SW 1271 (cell line): ENCODE measurements around the gene MIGA1.
A peak's percentile ranks its signal among the peaks of the same experiment; 100 is the strongest.
"Not testable (repeated sequence)": the region's sequence is repeated elsewhere in the genome, so short reads cannot be mapped to it uniquely, and the experiment has no call there.

Source experiments
- DNase-seq, 2 experiments: peaks; one replicate each; lab custom pipeline; 2025; lab: John Stamatoyannopoulos, UW

The MIGA1 gene

DNA sequence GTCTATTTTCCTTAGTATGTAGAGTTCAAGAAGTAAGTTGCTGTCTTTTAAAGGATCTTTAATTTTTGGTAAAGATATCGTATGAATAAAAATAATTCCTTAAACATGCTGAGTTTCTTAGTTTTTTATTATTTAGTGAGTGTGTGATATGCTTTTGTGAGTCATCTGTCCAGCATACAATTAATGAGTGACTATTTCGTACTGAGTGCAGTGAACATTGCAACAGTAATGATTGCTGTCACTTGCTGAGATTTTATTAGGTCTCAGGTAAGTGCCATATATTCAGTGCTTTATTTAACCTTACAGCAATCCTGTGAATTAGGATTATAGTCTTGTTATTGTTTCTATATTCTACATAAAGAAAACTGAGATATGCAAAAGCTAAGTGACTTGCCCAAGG is 22.6 kb downstream of the MIGA1 start:
- DNase-seq, result no peak

DNA sequence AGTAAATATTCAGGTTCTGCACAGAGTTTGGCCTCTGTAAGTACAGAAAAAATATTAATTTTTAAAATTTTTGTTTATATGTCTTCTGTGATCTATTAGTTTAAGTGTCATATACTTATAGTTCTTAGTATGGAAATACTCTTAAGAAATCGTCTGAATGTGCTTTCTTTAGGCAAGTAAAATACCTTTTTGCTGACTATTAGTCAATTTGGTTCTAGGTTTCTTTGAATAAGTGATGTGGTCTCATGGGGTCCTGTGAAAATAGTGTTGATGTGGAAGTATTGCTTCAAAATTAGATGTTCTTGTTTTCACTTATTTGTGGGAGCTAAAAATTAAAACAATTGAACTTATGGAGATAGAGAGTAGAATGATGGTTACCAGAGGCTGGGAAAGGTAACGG is 23.9 kb downstream of the MIGA1 start:
- no peak for DNase-seq

DNA sequence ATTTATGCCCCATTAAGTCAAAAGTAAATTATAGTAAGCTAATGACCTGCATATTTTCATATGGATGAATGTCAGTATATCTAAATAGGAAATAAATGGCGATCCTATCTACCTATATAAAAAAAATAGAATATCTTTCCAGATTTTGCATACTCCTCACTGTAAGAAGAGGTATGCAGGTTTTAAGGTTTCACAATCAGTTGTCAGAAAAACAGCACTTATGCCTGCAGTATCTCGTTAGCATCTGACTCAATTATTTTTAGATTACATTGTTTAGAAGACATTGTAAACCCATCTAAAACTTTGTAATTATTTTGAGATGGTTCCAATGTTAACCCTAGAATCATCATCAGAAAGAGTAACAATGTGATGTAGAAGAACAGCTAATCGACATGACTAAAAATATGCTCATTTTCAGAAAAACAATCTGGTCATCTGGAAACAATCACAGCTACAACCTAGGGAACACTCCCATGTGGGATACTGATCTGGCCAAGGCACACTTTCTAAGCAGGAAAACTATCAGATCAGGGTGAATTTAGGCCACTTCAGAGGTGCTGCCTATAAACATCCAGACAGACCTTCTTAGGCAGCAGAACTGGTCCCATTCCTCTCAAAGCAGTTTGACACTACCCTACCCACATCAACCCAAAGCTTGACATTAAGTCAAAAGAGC is 30.5 kb downstream of the MIGA1 start:
- DNase-seq, result not testable (repeated sequence)

DNA sequence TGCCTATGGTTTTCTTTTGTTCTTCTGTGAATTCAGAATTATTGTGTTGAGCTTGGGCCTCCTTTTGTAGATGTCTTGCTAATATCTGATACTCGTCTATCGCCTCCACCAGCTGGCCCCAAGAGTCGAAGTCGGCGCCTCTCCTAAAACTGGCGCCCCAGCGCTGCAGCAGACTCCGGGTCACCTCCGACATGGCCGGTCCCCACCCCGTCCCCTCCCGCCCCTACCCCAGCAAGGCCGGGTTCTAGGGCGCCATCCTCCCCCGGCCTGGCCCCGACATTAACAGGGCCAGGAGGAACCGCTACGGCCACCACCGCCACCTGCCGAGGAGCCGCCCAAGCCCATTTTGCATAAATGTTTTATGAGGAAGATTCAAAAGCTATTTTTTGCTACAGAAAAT is 32.1 kb downstream of the MIGA1 start:
- DNase-seq, result not testable (repeated sequence)

DNA sequence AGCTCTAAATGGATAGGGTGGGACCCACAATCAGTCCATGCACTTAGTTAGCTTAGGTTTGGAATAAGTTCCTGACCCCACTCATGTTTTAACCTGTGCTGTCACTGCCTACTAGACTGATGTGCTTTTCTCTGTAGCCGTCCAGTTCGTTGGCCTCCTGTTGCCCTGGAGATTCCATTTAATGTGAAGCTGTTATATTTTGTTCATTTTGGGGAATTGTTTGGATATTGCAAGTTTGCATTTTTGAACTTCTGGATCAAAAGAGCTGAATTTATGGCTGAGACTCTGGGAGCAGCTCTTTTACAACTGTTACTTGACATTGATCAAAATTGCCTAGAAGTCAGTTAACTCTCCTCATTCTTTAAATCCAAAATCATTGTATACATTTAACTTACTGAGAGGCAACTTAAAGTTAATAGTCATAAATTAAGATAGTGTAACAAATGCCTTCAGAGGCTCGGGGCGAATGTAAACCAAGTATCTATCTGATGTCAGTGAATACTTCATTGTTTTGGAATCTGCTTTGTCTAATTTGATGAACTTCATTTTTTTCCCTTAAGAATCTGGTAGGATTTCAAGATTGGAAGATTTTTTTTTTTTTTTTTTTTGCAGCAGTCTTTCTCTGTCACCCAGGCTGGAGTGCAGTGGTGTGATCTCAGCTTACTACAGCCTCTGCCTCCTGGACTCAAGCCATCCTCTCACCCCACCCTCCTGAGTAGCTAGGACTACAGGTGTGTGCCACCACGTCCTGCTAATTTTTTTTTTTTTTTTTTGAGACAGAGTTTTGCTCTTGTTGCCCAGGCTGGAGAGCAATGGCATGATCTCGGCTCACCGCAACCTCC is 38.1 kb downstream of the MIGA1 start:
- DNase-seq, result no peak

DNA sequence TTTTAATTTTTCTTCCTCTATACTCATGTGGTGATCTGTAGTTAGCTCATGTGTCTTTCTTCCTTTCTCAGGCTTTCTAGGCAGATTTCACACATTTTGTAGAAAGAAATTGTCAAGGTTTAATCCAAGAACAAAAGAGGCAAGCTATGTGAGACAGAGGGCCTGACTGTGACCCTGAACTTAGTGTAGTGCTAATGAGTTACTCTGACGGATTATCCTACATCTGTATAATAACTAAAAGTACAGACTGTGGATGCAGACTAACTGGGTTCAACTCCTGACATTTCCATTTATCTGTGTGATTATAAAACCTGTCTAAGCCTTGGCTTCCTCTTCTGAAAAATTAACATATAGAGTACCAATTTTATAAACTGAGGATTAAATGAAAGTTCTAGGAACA is 40.7 kb downstream of the MIGA1 start:
- DNase-seq, result no peak

DNA sequence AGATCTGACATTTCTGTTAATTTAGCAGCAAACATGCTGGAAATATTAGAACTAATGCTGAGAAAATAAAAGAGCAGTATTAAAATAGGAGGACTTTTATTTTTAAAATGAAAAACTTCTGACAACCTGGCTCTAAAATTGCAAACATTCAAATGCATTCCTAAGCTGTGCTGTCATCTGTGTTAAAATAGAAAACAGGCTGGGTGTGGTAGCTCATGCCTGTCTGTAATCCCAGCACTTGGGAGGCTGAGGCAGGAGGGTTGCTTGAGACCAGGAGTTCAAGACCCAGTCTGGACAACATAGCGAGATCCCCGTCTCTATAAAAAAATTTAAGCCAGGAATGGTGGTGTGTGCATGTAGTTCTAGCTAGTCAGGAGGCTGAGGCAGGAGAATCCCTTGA is 44.6 kb downstream of the MIGA1 start:
- peak in 1 of 2 experiments; percentile 47 for DNase-seq

DNA sequence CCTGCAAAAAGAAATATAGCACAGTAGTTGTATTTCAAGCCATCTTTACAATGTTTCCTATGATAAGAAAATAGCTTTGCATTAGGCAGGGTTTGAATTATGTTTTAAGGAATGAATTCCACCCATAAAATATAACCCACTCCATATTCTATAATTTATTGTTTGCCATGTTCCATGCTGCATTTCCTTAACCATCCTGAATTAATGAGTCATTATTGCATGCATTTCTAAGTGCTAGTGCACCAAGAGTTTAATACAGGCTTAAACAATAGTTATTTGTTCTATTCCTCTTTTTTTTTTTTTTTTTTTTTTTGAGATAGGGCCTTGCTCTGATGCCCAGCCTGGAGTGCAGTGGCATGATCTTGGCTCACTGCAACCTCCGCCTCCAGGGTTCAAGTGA is 45.2 kb downstream of the MIGA1 start:
- DNase-seq, result no peak

DNA sequence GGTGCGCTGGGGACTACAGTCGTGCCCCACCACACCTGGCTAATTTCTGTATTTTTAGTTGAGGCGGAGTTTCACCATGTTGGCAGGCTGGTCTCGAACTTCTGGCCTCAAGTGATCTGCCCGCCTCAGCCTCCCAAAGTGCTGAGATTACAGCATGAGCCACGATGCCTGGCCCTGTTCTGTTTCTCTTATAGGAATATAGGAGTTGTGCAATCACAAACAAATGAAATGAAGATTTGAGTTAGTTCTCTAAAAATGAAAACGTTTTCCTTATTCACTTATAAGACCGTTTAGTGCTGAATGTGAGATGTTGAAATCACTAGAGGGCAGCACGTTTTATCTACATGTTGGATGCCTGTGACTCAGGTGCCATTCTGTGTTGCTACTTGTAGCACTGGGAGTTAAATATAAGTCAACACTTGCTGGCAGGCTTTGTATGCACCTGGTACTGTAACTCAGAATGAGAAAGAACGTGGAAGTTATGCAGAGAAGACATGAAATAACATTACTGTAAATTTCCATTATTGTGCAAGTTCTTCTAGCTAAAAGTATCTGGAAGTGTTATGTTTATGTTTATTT is 45.8 kb downstream of the MIGA1 start:
- DNase-seq, result peak; percentile 3 to 47

DNA sequence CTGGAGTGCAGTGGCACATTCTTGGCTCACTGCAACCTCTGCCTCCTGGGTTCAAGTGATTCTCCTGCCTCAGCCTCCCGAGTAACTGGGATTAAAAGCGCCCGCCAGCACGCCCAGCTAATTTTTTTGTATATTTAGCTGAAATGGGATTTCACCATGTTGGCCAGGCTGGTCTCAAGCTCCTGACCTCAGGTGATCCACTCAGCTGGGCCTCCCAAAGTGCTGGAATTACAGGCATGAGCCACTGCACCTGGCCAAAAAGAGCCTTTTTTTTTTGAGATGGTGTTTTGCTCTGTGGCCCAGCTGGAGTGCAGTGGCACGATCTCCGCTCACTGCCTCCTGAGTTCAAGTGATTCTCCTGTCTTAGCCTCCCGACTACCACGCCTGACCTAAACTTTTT is 47.4 kb downstream of the MIGA1 start:
- DNase-seq, result not testable (repeated sequence)

DNA sequence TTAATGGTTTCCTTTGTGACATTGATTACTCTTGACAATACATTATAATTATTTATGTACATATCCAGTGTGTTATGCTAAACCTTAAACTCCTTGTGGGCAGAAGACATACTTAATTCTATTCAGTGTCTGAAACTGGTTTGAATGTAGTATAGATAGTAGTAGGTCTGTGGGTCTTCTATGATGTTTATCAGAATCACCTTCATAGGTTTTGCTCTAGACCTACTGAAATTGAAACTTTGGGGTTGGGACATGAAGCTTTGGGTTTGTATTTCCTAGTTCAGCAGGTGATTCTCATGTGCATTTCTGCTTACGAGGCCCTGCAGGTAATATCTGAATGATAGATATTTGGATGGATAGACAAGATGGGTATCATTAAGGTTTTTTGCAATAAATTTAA is 48.6 kb downstream of the MIGA1 start:
- no peak for DNase-seq

DNA sequence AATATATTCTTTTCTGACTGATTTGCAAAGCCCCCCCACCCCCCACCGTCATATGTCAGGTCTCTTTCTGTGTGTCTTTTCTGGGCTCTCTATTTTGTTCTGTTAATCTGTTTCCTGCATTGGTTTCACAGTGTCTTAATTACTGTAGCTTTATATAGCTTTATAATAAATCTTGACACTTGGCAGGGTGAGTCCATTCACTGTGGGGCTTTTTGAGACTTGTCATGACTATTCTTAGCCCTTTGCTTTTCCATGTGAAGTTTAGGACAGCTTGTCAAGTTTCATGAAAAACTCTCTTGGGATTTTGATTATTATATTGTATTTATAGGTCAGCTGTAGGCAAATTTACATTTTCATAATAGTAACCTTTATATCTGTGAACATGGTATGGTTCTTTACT is 50.4 kb downstream of the MIGA1 start:
- no peak for DNase-seq

DNA sequence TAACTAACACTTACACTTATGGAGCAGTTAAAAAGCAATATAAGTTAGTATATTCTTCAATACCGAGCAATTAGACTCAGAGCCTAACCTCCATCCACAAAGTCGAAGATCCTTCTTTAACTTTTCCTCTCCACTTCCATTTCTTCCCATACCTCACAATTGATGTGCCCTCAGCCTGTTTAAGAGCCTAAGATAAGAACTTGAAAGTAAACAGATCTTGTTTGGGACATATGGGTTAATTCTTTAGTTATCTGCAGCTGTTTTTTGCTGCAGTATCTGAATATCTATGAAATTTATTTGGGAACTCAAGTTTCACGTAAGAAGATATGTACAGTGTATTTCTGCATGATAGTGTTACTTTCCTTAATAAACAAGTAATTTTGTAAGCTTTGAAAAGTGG is 51.5 kb downstream of the MIGA1 start:
- no peak for DNase-seq

DNA sequence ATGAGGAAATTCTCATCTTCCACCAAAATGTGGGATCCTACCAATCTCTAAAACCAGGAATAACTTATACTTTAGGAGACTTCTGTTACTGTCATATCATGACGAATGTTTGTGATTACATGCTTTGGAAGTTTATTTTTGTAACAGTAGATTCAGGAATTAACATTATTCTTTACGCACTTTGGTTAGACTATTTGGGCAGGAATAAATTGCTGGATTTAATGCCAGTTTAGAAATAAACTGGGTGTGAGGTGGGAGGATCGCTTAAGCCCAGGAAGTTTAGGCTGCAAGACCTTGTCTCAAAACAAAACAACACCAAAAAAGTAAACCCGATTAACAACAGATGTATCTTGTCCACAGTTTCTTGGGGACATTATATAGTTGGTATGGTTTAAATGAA is 52.1 kb downstream of the MIGA1 start:
- DNase-seq, result no peak

DNA sequence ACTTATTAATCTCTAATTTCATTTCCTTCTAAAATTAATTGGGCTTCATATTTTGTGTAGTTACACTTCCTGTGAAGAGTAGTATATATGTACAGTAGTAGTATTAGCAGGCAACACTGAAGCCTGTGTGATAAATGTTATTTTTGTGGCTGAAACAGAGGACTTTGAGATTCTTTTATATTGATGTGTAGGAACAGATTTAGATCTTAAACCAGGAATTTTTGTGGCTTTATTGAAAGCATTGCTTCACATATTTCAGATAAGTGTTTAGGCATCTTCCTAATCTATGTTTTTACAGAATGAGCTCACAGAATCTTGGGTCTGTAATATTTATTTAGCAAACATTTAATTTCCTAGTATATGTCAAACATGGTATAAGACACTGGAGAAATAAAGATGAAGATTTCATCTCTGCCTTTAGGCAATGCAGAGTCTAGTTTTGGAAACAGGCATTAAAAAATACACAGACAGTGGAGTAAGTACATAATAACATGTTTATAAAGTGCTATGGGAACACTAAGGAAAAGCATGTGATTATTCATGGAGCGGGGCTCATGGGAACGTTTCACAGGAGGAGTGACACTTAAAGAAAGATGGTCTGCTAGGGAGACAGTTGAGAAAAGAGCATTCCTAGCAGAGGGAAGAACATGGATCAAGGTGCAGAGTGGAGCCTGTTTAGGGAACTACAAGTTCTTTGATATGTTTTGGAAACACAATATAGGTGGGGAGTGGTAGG is 52.7 kb downstream of the MIGA1 start:
- DNase-seq, result no peak

DNA sequence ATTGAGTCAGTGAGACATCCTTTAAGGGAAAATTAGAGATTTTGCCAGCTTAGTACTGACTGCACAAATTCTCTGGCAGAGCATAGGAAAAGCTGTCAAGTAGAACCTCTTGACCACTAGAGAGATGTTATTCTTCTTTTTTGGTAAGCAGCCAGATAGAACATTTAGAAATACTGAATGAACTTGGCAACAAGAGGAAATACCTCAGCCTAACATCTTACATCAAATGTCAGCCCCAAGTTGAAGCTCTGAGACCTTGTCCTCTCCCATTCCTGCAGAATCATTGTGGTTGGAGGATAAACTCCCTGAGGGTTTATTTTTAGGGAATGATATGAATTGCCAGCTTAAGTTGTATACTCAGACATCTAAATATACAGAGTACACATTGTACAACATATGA is 53.5 kb downstream of the MIGA1 start:
- no peak for DNase-seq

DNA sequence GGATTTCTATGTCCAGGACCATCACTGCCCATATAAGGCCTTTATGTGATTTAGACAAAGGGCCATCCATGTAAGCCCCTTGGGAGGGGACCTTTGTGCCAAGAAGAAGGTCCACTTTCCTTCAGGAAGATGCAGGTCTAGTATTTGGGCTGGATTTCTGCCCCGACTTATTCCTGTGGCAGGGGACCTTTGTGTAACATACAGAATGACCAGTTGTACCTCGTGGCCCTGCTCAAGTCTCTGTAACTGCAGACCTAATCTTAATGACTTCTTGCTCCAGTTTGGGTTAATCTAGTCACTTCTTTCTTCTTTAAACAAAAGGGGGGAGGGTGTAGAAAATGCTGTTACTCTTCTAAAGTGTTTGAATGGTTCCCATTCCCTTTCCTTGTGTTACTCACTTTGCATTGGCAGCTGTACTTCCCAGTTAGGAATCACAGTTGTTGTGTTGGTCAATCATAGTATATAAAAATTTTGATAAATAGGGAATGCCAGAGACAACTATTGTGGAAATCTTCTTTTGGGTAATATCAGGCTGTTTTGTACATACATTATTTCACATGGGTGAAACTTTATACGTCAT is 54.2 kb downstream of the MIGA1 start:
- DNase-seq, result no peak

DNA sequence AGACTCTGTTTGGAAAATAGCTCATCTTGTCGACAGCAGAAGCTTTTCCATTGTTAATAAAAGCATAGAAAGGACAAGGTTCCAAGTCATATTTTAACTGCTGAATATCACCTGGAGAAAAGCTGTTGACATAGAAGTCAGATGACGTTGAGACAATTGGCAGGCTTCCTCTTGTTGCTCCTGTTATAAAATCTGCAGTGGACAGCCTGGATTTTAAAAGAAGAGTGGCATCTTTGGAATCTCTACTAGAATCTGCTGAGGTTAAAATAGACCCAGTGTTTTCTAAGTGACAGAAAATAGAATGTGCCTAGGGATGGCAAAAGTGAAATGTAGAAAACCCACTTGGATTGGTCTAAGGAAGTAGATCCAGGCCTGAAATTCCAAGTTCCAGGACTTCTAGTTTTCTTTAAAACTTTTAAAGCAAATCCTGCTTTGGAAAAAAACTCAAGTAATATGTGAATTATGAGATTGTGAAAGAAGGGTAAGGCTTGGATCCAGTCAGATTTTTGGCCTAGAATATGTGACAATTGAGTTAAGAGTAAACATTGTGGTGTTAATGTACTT is 55.4 kb downstream of the MIGA1 start:
- DNase-seq, result no peak

DNA sequence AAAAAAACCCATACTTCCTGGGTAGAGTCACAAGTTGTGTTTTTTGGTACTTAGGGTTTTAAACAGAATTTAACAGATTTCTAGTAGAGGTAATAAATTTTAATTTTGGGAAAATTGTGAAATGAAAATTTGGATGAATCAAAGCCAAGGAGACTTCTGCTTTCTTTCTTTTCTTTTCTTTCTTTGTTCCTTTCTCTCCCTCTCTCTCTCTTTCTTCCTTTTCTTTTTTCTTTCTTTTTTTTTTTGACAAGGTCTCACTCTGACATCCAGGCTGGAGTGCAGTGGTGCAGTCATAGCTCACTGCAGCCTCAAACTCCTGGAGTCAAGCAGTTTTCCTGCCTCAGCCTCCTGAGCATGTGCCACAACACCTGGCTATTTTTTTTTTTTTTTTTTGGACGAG is 62.1 kb downstream of the MIGA1 start:
- no peak for DNase-seq

DNA sequence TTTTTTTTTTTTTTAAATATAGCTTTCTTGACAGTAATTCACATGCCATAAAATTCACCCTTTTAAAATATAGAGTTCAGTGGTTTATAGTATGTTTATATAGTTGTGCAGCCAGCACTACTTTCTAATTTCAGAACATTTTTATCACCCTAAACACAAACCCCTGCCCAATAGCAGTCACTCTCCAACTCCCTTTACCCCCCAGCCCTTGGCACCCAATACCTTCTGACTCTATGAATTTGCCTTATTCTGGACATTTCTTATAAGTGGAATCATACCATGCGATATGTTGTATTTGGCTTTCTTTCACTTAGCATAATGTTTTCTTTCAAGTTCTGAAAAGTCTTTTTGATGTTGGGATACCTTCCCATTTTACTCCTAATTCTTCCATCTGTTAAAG is 66.5 kb downstream of the MIGA1 start:
- no peak for DNase-seq

DNA sequence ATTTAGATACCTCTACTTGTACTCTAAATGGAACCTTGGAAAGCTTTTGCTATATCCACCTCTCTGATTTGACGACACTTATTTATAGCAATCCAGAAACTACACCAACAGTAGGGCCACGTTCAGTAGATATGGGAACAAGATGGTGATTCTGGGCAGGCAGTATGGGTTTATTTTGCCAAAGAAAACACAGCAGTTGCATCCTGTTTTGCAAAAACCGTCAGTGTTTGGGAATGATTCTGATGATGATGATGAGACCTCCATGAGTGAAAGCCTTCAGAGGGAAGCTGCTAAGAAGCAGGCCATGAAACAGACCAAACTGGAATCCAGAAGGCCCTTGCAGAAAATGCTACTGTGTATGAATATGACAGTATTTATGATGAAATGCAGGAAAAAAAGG is 67.5 kb downstream of the MIGA1 start:
- DNase-seq, result no peak

DNA sequence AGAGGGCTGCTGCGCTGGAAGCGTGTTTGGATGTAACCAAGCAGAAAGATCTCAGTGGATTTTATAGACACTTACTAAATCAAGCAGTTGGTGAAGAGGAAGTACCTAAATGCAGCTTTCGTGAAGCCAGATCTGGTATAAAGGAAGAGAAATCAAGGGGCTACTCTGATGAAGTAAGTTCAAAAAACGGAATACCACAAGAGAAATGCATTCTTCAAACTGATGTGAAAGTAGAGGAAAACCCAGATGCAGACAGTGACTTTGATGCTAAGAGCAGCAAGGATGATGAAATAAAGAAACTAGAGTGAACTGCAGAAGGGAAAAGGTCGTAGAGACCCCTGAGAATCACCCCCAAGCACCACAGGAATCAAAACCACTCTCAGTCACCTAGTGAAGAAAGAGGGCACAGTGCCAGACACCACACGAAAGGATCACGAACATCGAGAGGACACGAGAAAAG is 68.2 kb downstream of the MIGA1 start:
- no peak for DNase-seq
